Mesenchymal stem cell (in vitro differentiated cells and primary cell): ENCODE results near the gene THOC2.
"Not testable (repeated sequence)": the region's sequence is repeated elsewhere in the genome, so short reads cannot be mapped to it uniquely, and the experiment has no call there.

ENCODE experiments used
- DNase-seq: peaks from one replicate; pipeline ENCODE4 v3.0.0-alpha.2; 2013
- H2AFZ ChIP-seq: one replicate; pipeline ENCODE4 v1.6.1; 2013; ENCODE audit warnings: low read depth, mild to moderate bottlenecking, control low read depth, inconsistent platforms, low read length, moderate library complexity
- H2AK5ac ChIP-seq: 2 replicates; pipeline ENCODE4 v1.6.1; 2013; ENCODE audit warnings: low read length, moderate library complexity, mild to moderate bottlenecking, inconsistent platforms; ENCODE audit not compliant: severe bottlenecking
- H2BK120ac ChIP-seq: one replicate; pipeline ENCODE4 v1.6.1; 2013; ENCODE audit warnings: low read depth, mild to moderate bottlenecking, inconsistent platforms, low read length, moderate library complexity
- H2BK12ac ChIP-seq, 2 experiments: one replicate each; pipeline ENCODE4 v1.6.1; 2013; ENCODE audit warnings: inconsistent platforms in 2 of 2, low read length in 2 of 2, mild to moderate bottlenecking in 2 of 2, moderate library complexity in 2 of 2, control low read depth in 1 of 2
- H2BK15ac ChIP-seq: one replicate; pipeline ENCODE4 v1.6.1; 2013; ENCODE audit warnings: mild to moderate bottlenecking, low read depth, inconsistent platforms; ENCODE audit not compliant: poor library complexity, severe bottlenecking
- H2BK5ac ChIP-seq: 2 replicates; pipeline ENCODE4 v1.6.1; 2013; ENCODE audit warnings: low read depth, mild to moderate bottlenecking, low read length, control low read depth, inconsistent platforms; ENCODE audit not compliant: poor library complexity, severe bottlenecking
- H3K14ac ChIP-seq, 2 experiments: one replicate each; pipeline ENCODE4 v1.6.1; 2013; ENCODE audit warnings: inconsistent platforms in 2 of 2, low read length in 2 of 2, control low read depth in 1 of 2, mild to moderate bottlenecking in 1 of 2, moderate library complexity in 1 of 2
- H3K18ac ChIP-seq, 2 experiments: one replicate each; pipeline ENCODE4 v1.6.1; 2013; ENCODE audit warnings: inconsistent platforms in 2 of 2, low read length in 2 of 2, control low read depth in 1 of 2, low read depth in 1 of 2, mild to moderate bottlenecking in 1 of 2
- H3K23ac ChIP-seq, 2 experiments: one replicate each; pipeline ENCODE4 v1.6.1; 2013; ENCODE audit warnings: inconsistent platforms in 2 of 2, low read length in 2 of 2, mild to moderate bottlenecking in 2 of 2, moderate library complexity in 2 of 2, control low read depth in 1 of 2
- H3K27ac ChIP-seq: 2 replicates; pipeline ENCODE4 v1.5.1; 2013; ENCODE audit warnings: mild to moderate bottlenecking, moderate library complexity, low read length, control low read depth, inconsistent platforms; ENCODE audit not compliant: poor library complexity, severe bottlenecking
- H3K27me3 ChIP-seq, 2 experiments: 2 replicates each; pipeline versions ENCODE4 v1.6.1 to v1.7.0; 2013; ENCODE audit warnings: low read length in 2 of 2, mild to moderate bottlenecking in 2 of 2, moderate library complexity in 2 of 2, control low read depth in 1 of 2, inconsistent platforms in 1 of 2; ENCODE audit not compliant: control insufficient read depth in 1 of 2, insufficient read depth in 1 of 2
- H3K36me3 ChIP-seq, 2 experiments: 2 replicates each; pipeline versions ENCODE4 v1.6.1 to v1.7.0; 2013; ENCODE audit warnings: low read length in 2 of 2, control low read depth in 1 of 2, inconsistent platforms in 1 of 2, low read depth in 1 of 2, mild to moderate bottlenecking in 1 of 2; ENCODE audit not compliant: insufficient read depth in 2 of 2, control insufficient read depth in 1 of 2
- H3K4ac ChIP-seq, 2 experiments: one replicate each; pipeline ENCODE4 v1.6.1; 2013; ENCODE audit warnings: inconsistent platforms in 2 of 2, low read length in 2 of 2, mild to moderate bottlenecking in 2 of 2, moderate library complexity in 2 of 2, control low read depth in 1 of 2, low read depth in 1 of 2
- H3K4me1 ChIP-seq: 2 replicates; pipeline ENCODE4 v1.6.1; 2013; ENCODE audit warnings: low read depth, low read length, control low read depth; ENCODE audit not compliant: control insufficient read depth, insufficient read depth
- H3K4me2 ChIP-seq: 2 replicates; pipeline ENCODE4 v1.6.1; 2013; ENCODE audit warnings: low read length, mild to moderate bottlenecking, inconsistent platforms; ENCODE audit not compliant: poor library complexity, severe bottlenecking
- H3K4me3 ChIP-seq, 2 experiments: 2 replicates each; pipeline versions ENCODE4 v1.5.1 to v1.7.0; 2013; ENCODE audit warnings: low read length in 2 of 2, mild to moderate bottlenecking in 2 of 2, control low read depth in 1 of 2, low read depth in 1 of 2; ENCODE audit not compliant: insufficient read depth in 1 of 2
- H3K79me1 ChIP-seq: replicated peaks from 2 replicates; pipeline ENCODE4 v1.6.1; 2013; ENCODE audit warnings: mild to moderate bottlenecking, control low read depth, low read length, inconsistent platforms; ENCODE audit not compliant: poor library complexity, severe bottlenecking
- H3K9ac ChIP-seq: 2 replicates; pipeline ENCODE4 v1.7.0; 2013; ENCODE audit warnings: mild to moderate bottlenecking, low read length, moderate library complexity
- H3K9me3 ChIP-seq: 2 replicates; pipeline ENCODE4 v1.7.0; 2013; ENCODE audit warnings: mild to moderate bottlenecking, low read length; ENCODE audit not compliant: control insufficient read depth
- H4K8ac ChIP-seq: one replicate; pipeline ENCODE4 v1.6.1; 2013; ENCODE audit warnings: inconsistent platforms, mild to moderate bottlenecking, low read length, moderate library complexity
- H4K91ac ChIP-seq: one replicate; pipeline ENCODE4 v1.6.1; 2013; ENCODE audit warnings: mild to moderate bottlenecking, low read length, inconsistent platforms
- WGBS: methylation state at CpG from one replicate; pipeline ENCODE4 v1.1.7; 2013; ENCODE audit warnings: mixed read lengths; 5-methylcytosine and 5-hydroxymethylcytosine counted together

THOC2 gene

GRCh38 chrX:123688524-123688923 is 44.3 kb downstream of the THOC2 start:
- Histone ChIP-seq H3K9me3 (no peaks in the 10 kb centered on the region), H3K4me3 (no peak overlapping the region), H3K9ac (no peak overlapping the region), H3K4ac (no peak overlapping the region), H3K18ac (no peak overlapping the region), H3K14ac (no peak overlapping the region), H3K23ac (no peak overlapping the region), H2AFZ (no peak overlapping the region), H3K27ac (no peak overlapping the region), H2BK15ac (no peak overlapping the region), H3K4me2 (no peak overlapping the region), H3K27me3 (no peaks in the 10 kb centered on the region), H3K4me1 (no peaks in the 10 kb centered on the region), H2BK5ac (no peak overlapping the region), H2AK5ac (no peak overlapping the region), H3K79me1 (peaks cover 3% of the 10 kb centered on the region), H3K36me3 (peaks cover 0 to 42% of the 10 kb centered on the region in 2 experiments), H2BK12ac (no peak overlapping the region), H4K8ac (no peak overlapping the region), H2BK120ac (no peak overlapping the region), H4K91ac (no peak overlapping the region)
- DNase-seq = no peak
- 100% methylated on average over 1 of the region's 1 CpG for WGBS

- no peak for DNase-seq
- WGBS = no CpG with 5 or more reads among the region's 1 CpG
- Histone ChIP-seq H4K8ac (no peak overlapping the region), H2BK120ac (no peak overlapping the region), H2BK15ac (no peak overlapping the region), H3K27me3 (no peaks in the 10 kb centered on the region), H3K4me3 (no peak overlapping the region), H4K91ac (no peak overlapping the region), H3K4me2 (no peak overlapping the region), H2BK12ac (no peak overlapping the region), H2AFZ (no peak overlapping the region), H3K4me1 (no peaks in the 10 kb centered on the region), H3K9me3 (no peaks in the 10 kb centered on the region), H2BK5ac (no peak overlapping the region), H3K18ac (no peak overlapping the region), H3K14ac (no peak overlapping the region), H3K27ac (no peak overlapping the region), H3K23ac (no peak overlapping the region), H3K9ac (no peak overlapping the region), H2AK5ac (no peak overlapping the region), H3K36me3 (peaks cover 0 to 50% of the 10 kb centered on the region in 2 experiments), H3K79me1 (no peaks in the 10 kb centered on the region), H3K4ac (no peak overlapping the region)
These were observed 47.6 kb downstream of the THOC2 start for GRCh38 chrX:123685232-123685631.

- Histone ChIP-seq H2BK5ac (no peak overlapping the region), H3K79me1 (peaks cover 2% of the 10 kb centered on the region)
These were observed 50.7 kb downstream of the THOC2 start for GRCh38 chrX:123682186-123682585.

GRCh38 chrX:123679733-123680460 is 53.0 kb downstream of the THOC2 start:
- H3K27ac ChIP-seq, H3K14ac ChIP-seq, H3K4ac ChIP-seq, H2BK15ac ChIP-seq, H3K4me1 ChIP-seq, H3K23ac ChIP-seq, H4K8ac ChIP-seq, H3K4me3 ChIP-seq, H3K9ac ChIP-seq, H2AK5ac ChIP-seq, H2BK12ac ChIP-seq, H3K18ac ChIP-seq, H3K27me3 ChIP-seq, H3K79me1 ChIP-seq, DNase-seq, H3K4me2 ChIP-seq, H3K9me3 ChIP-seq, H4K91ac ChIP-seq, H2AFZ ChIP-seq, H2BK120ac ChIP-seq, H2BK5ac ChIP-seq: not testable (repeated sequence)
- 97% methylated on average over 11 of the region's 15 CpGs for WGBS
- H3K36me3 ChIP-seq = peaks cover 3 to 59% of the 10 kb centered on the region in 2 experiments

More at GRCh38 chrX:123682186-123682585, 50.7 kb downstream of the THOC2 start:
- Histone ChIP-seq H2BK15ac (no peak overlapping the region), H4K8ac (no peak overlapping the region), H3K4me3 (no peak overlapping the region), H3K14ac (no peak overlapping the region), H3K36me3 (peaks cover 3 to 55% of the 10 kb centered on the region in 2 experiments), H4K91ac (no peak overlapping the region), H3K4ac (no peak overlapping the region), H3K23ac (no peak overlapping the region), H3K4me2 (no peak overlapping the region), H2BK120ac (no peak overlapping the region), H3K27me3 (no peaks in the 10 kb centered on the region), H3K9ac (no peak overlapping the region), H2AK5ac (no peak overlapping the region), H3K18ac (no peak overlapping the region), H3K9me3 (no peaks in the 10 kb centered on the region), H2BK12ac (no peak overlapping the region), H2AFZ (no peak overlapping the region), H3K27ac (no peak overlapping the region), H3K4me1 (no peaks in the 10 kb centered on the region)
- no peak for DNase-seq
